Activated naive CD8-positive, alpha-beta T cell treated with anti-CD3 and anti-CD28 coated beads, Interleukin-2, amount 10 ng/mL, durations not matched to agents 7 days and 5 days (primary cell): ENCODE measurements around the gene USP6NL. TPM values are rescaled to one million over a fixed set of nuclear protein-coding genes. Genes with fewer than 3 reads are reported as not detected.

ENCODE experiments used
- ATAC-seq: fragments of 150-1000 bp; cut with Tn5 transposase; one replicate; pipeline ENCODE4 v1.10.0; 2021; ENCODE audit warnings: low read depth, moderate library complexity
- POLR2A ChIA-PET: fragments of 350-600 bp; sonication (Branson Sonifier 250); formaldehyde crosslinking; loops from one replicate; lab custom pipeline; 2021; ENCODE audit warnings: antibody characterized with exemption; lab: Charles Lee
- DNase-seq: peaks from one replicate; pipeline ENCODE4 v3.0.0; 2021
- H3K27ac Mint-ChIP-seq: one replicate; pipeline ENCODE4 v1.8.0; 2022; ENCODE audit warnings: mild to moderate bottlenecking, mixed read lengths
- H3K27me3 Mint-ChIP-seq: one replicate; pipeline ENCODE4 v1.8.0; 2022; ENCODE audit warnings: mild to moderate bottlenecking, moderate library complexity, mixed read lengths
- H3K36me3 Mint-ChIP-seq: one replicate; pipeline ENCODE4 v1.8.0; 2021; ENCODE audit warnings: mild to moderate bottlenecking, mixed read lengths
- H3K4me1 Mint-ChIP-seq: one replicate; pipeline ENCODE4 v1.8.0; 2021; ENCODE audit warnings: mixed read lengths
- H3K4me3 Mint-ChIP-seq: one replicate; pipeline ENCODE4 v1.8.0; 2022; ENCODE audit warnings: mild to moderate bottlenecking, moderate library complexity, mixed read lengths
- H3K9me3 Mint-ChIP-seq: one replicate; pipeline ENCODE4 v1.8.0; 2021; ENCODE audit warnings: mixed read lengths
- total RNA-seq, 2 experiments: library from RNA; stranded (reverse); gene quantifications; one replicate each; pipeline ENCODE4 v1.2.3, GENCODE V29; 2021

The USP6NL gene
- total RNA-seq, 2 experiments from 2014 or later = 4.4 to 5.6 TPM

DNA sequence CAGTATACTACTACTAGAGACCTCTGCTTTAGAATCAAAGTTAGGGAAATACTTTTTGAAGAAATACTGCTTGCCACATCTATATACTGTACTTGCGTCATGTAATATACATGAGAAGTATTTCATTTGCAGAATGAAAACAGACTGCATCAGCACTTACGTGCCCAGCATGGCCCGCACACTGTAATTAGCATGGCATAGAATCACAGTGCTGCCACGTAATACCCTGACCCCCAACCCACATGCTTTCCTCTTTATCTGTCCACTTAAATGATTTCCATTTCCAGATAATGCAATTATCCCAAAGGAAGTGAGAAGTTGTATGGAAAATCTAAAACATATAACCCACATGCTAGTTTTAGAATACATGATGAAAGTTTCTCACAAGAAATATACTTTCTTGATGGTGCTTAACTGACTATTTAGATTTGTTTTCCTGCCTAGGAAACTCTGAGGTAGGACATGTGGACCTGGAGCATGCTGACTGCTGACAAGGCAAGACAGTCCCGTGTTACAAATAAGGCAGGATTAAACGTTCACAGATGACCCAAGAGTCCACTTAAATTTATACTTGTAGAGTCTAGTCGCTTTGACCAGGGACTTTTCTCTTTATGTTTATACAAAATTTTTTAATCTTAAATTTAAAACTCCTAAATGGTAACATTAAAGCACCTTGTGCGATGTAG, 12.6 kb downstream of the USP6NL start:
- Mint-ChIP-seq H3K4me1 (peaks cover 11% of the 10 kb centered on the region), H3K9me3 (peaks cover 2% of the 10 kb centered on the region), H3K4me3 (no peak overlapping the region), H3K36me3 (peaks cover 7% of the 10 kb centered on the region), H3K27ac (no peak overlapping the region), H3K27me3 (no peaks in the 10 kb centered on the region)
- no peak for ATAC-seq
- POLR2A ChIA-PET = interaction anchor here (0.6 kb wide), 1 partner anchor 14 kb away, joined by 3 read pairs; no protein-coding TSS in a partner anchor
- no peak for DNase-seq

- peaks cover 7% of the 10 kb centered on the region for H3K36me3 Mint-ChIP-seq
- POLR2A ChIA-PET = no interaction called here
- H3K4me3 Mint-ChIP-seq = no peak overlapping the region
- no peaks in the 10 kb centered on the region for H3K27me3 Mint-ChIP-seq
- H3K9me3 Mint-ChIP-seq = no peaks in the 10 kb centered on the region
- no peak for DNase-seq
- peaks cover 2% of the 10 kb centered on the region for H3K4me1 Mint-ChIP-seq
- no peak overlapping the region for H3K27ac Mint-ChIP-seq
- no peak for ATAC-seq
These were observed 14.0 kb downstream of the USP6NL start for GRCh38 chr10:11597470-11597869.

DNA sequence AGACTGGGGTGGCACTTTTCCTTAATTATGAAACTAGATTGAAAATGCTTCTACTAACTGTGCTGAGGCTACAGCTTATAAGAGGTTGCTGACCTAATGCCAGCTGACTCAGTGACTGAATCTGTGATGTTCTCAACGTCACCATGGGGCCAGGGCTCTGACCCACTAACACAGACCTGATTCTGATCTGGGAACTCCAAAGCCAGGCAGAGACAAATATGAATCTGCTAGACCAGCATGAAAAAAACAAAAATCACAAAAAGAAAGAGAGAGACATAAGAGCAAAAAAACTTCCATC, 16.1 kb downstream of the USP6NL start:
- H3K36me3 Mint-ChIP-seq = peaks cover 7% of the 10 kb centered on the region
- POLR2A ChIA-PET = no interaction called here
- ATAC-seq = no peak
- H3K27me3 Mint-ChIP-seq = no peaks in the 10 kb centered on the region
- H3K27ac Mint-ChIP-seq = no peak overlapping the region
- no peak overlapping the region for H3K4me3 Mint-ChIP-seq
- no peak for DNase-seq
- no peaks in the 10 kb centered on the region for H3K9me3 Mint-ChIP-seq
- H3K4me1 Mint-ChIP-seq = peaks cover 2% of the 10 kb centered on the region

- POLR2A ChIA-PET = no interaction called here
- Mint-ChIP-seq H3K27ac (no peak overlapping the region), H3K36me3 (peaks cover 5% of the 10 kb centered on the region), H3K9me3 (no peaks in the 10 kb centered on the region), H3K4me1 (peaks cover 2% of the 10 kb centered on the region), H3K27me3 (no peaks in the 10 kb centered on the region), H3K4me3 (no peak overlapping the region)
- DNase-seq = no peak
- no peak for ATAC-seq
These were observed 16.7 kb downstream of the USP6NL start for GRCh38 chr10:11594589-11595394.

DNA sequence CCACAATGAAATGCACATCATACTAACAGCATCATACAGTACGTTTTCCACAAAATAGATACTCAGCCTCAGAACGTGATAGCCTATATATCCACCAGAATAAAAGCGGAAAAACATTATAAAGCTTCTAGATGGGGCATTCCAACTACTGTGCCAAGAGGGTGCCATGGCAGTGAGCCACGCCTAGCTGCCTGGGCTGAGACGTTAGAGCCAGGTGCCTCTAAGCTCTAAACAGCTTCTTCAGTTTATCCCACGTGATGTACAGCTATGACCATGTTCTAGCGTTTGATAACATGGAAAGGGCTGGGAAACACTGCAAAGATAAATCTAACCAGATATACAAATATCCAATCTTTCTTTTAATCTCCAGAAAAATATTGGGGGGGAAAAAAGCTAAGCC, 17.8 kb downstream of the USP6NL start:
- Mint-ChIP-seq H3K36me3 (peaks cover 5% of the 10 kb centered on the region), H3K4me1 (peaks cover 2% of the 10 kb centered on the region), H3K9me3 (no peaks in the 10 kb centered on the region), H3K4me3 (no peak overlapping the region), H3K27me3 (no peaks in the 10 kb centered on the region), H3K27ac (no peak overlapping the region)
- DNase-seq (no peak), ATAC-seq (no peak)
- POLR2A ChIA-PET = interaction anchor here (0.9 kb wide), 1 partner anchor 18 kb away, joined by 3 read pairs; the partner anchor contains the start of gene USP6NL

- no peak overlapping the region for H3K4me3 Mint-ChIP-seq
- no peak overlapping the region for H3K27ac Mint-ChIP-seq
- peaks cover 6% of the 10 kb centered on the region for H3K4me1 Mint-ChIP-seq
- DNase-seq (no peak), ATAC-seq (no peak)
- H3K9me3 Mint-ChIP-seq = peaks cover 3% of the 10 kb centered on the region
- POLR2A ChIA-PET = no interaction called here
- no peaks in the 10 kb centered on the region for H3K27me3 Mint-ChIP-seq
- peaks cover 10% of the 10 kb centered on the region for H3K36me3 Mint-ChIP-seq
These were observed 21.7 kb downstream of the USP6NL start for GRCh38 chr10:11589738-11590137.

- POLR2A ChIA-PET = no interaction called here
- Mint-ChIP-seq H3K27ac (no peak overlapping the region), H3K27me3 (no peaks in the 10 kb centered on the region), H3K4me3 (no peak overlapping the region), H3K9me3 (peaks cover 9% of the 10 kb centered on the region), H3K36me3 (peaks cover 17% of the 10 kb centered on the region), H3K4me1 (peaks cover 6% of the 10 kb centered on the region)
- ATAC-seq = no peak
- no peak for DNase-seq
These were observed 22.4 kb downstream of the USP6NL start for GRCh38 chr10:11588873-11589574.

GRCh38 chr10:11587722-11588259, 23.7 kb downstream of the USP6NL start:
- peaks cover 6% of the 10 kb centered on the region for H3K4me1 Mint-ChIP-seq
- POLR2A ChIA-PET = no interaction called here
- DNase-seq (no peak), ATAC-seq (no peak)
- H3K9me3 Mint-ChIP-seq = peaks cover 9% of the 10 kb centered on the region
- no peak overlapping the region for H3K4me3 Mint-ChIP-seq
- no peaks in the 10 kb centered on the region for H3K27me3 Mint-ChIP-seq
- H3K36me3 Mint-ChIP-seq = peaks cover 19% of the 10 kb centered on the region
- no peak overlapping the region for H3K27ac Mint-ChIP-seq

DNA sequence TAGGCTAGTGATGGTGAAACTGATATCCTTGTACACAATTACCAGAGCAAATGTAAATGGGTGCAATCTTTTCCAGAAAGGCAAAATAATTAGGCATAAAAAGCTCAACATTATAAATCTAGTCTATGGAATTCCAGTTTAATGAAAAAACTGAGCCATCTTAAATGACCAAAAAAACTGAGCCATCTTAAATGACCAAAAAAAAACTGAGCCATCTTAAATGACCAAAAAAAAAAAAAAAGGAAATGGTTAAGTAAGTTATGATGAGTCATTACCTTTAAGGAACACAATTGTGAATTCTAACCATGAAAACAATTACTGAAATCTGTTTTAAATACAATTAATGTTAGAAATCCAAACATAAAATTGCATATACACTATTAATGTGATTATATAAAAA, 25.3 kb downstream of the USP6NL start:
- Mint-ChIP-seq H3K9me3 (peaks cover 9% of the 10 kb centered on the region), H3K4me3 (no peak overlapping the region), H3K27me3 (no peaks in the 10 kb centered on the region), H3K36me3 (peaks cover 19% of the 10 kb centered on the region), H3K4me1 (peaks cover 13% of the 10 kb centered on the region), H3K27ac (no peak overlapping the region)
- POLR2A ChIA-PET = no interaction called here
- DNase-seq (no peak), ATAC-seq (no peak)

- peaks cover 18% of the 10 kb centered on the region for H3K4me1 Mint-ChIP-seq
- ATAC-seq = no peak
- peaks cover 17% of the 10 kb centered on the region for H3K36me3 Mint-ChIP-seq
- POLR2A ChIA-PET = no interaction called here
- H3K27ac Mint-ChIP-seq = no peak overlapping the region
- no peak for DNase-seq
- no peak overlapping the region for H3K4me3 Mint-ChIP-seq
- H3K27me3 Mint-ChIP-seq = no peaks in the 10 kb centered on the region
- H3K9me3 Mint-ChIP-seq = peaks cover 6% of the 10 kb centered on the region
These were observed 30.2 kb downstream of the USP6NL start for GRCh38 chr10:11581213-11581612.

DNA sequence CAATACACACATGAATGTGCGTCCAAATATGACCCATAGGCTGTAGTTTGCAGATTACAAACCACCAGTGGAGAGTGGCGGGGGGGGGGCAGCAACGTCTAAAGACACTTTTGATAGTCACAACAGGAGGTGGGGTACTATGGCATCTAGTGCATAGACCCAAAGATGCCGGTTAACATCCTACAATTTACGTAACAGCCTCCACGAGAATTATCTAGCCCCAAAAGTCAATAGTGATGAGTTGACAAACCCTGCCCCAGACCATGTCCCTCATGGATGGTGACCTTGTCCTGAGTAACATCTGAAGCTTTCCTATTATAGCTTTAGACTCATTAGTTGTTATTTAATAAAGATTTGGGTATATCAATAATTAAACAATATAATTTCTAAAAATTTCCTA, 31.6 kb downstream of the USP6NL start:
- ATAC-seq (no peak), DNase-seq (no peak)
- H3K27ac Mint-ChIP-seq = no peak overlapping the region
- peaks cover 2% of the 10 kb centered on the region for H3K27me3 Mint-ChIP-seq
- H3K4me3 Mint-ChIP-seq = no peak overlapping the region
- H3K36me3 Mint-ChIP-seq = peaks cover 11% of the 10 kb centered on the region
- peaks cover 15% of the 10 kb centered on the region for H3K4me1 Mint-ChIP-seq
- H3K9me3 Mint-ChIP-seq = peaks cover 6% of the 10 kb centered on the region
- POLR2A ChIA-PET = no interaction called here

DNA sequence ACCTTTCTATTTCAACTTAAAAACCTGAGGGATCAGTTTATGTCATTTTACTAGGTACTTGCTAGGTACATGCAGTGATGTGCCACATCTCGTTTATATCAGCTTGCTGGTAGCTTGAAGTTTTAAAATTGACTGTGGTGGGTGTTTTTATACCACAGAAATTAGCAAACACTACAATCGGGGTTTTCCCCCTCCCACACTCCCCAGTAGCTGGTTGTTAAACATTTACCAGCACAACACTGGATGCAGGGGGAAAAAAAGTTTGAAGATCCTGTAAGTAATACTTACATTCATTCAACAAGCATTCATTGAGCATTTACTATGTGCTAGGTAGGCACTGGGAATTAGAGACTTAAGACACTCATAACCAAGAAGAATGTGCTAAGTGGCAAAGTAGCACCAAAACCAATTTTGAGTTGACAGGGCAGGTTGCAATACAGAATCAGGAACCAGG, 32.6 kb downstream of the USP6NL start:
- H3K27me3 Mint-ChIP-seq = peaks cover 6% of the 10 kb centered on the region
- no peak overlapping the region for H3K27ac Mint-ChIP-seq
- POLR2A ChIA-PET = no interaction called here
- ATAC-seq = no peak
- no peak for DNase-seq
- H3K4me1 Mint-ChIP-seq = peaks cover 15% of the 10 kb centered on the region
- H3K9me3 Mint-ChIP-seq = no peaks in the 10 kb centered on the region
- peaks cover 1% of the 10 kb centered on the region for H3K36me3 Mint-ChIP-seq
- H3K4me3 Mint-ChIP-seq = no peak overlapping the region

DNA sequence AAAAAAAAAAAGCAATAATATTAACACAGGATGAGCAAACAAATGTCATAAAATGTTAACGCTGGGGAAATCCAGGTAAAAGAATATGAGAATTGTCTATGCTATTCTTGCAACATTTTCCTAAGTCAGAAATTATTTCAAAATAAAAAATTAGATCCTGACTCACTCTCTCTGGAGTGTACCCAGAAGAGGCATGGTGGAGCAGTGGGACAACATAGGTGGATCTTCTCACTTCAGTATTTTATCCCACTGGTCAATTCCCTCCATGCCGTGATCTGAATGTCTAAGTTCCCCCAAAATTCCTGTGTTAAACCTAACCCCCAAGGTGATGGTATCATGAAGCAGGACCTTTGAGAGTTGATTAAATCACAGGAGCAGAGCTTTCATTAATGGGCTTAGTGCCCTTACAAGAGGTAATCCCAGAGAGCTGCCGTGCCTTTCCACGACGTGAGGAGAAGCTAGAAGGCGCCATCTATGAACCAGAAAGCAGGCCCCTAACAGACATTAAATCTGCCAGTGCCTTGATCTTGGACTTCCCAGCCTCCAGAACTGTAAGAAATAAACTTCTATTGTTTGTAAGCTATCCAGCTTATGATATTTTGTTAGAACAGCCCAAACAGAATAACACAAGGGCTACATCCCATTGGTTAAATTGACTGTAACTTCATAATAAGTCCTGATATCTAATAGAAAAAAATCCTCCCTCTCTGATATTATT, 35.2 kb downstream of the USP6NL start:
- Mint-ChIP-seq H3K27ac (no peak overlapping the region), H3K4me3 (no peak overlapping the region), H3K4me1 (peaks cover 9% of the 10 kb centered on the region), H3K9me3 (no peaks in the 10 kb centered on the region), H3K36me3 (peaks cover 1% of the 10 kb centered on the region), H3K27me3 (peaks cover 6% of the 10 kb centered on the region)
- POLR2A ChIA-PET = no interaction called here
- no peak for DNase-seq
- no peak for ATAC-seq
